ENCODE measurements around the gene S100A3. TPM values are rescaled to one million over a fixed set of nuclear protein-coding genes. Genes with fewer than 3 reads are reported as not detected.

S100A3 gene
- polyA plus RNA-seq, 1 donor (not counting 4 experiments of a cell fraction or from before 2014, with no cell fraction given), result 15.1 TPM

- H4K20me1 ChIP-seq (ENCODE audit: control insufficient read depth, extremely low read depth, insufficient read depth, low read length), result peaks cover 8% of the 10 kb centered on the region
- peaks cover 63% of the 10 kb centered on the region for H3K4me1 ChIP-seq (ENCODE audit: control insufficient read depth, extremely low read depth, insufficient read depth, low read length)
- peaks cover 16% of the 10 kb centered on the region for H3K79me2 ChIP-seq (ENCODE audit: control insufficient read depth, insufficient read depth, low read length)
- TF ChIP-seq EZH2 (IDR thresholded peaks at IDR 0.05; ENCODE audit: low read length) (no peak), CTCF (optimal IDR thresholded peaks at IDR 0.05 in 1 of 3, IDR thresholded peaks at IDR 0.05 in 1 of 3, conservative IDR thresholded peaks at IDR 0.05 in 1 of 3; ENCODE audit: extremely low read depth in 1 of 3, insufficient read depth in 2 of 3, low read length in 3 of 3) (peak in 1 of 3 experiments; percentile 8)
- peak within 1 kb of the TSS; percentile 100 for H3K4me2 ChIP-seq (ENCODE audit: control insufficient read depth, extremely low read depth, insufficient read depth, low read depth, low read length)
- H3K36me3 ChIP-seq (ENCODE audit: control insufficient read depth in 2 of 2, extremely low read depth in 1 of 2, insufficient read depth in 2 of 2, low read length in 2 of 2), result peaks cover 2 to 15% of the 10 kb centered on the region in 2 experiments
- H3K27me3 ChIP-seq (ENCODE audit: control insufficient read depth, extremely low read depth, insufficient read depth, low read length), result no peaks in the 10 kb centered on the region
- H3K4me3 ChIP-seq (ENCODE audit: control insufficient read depth in 2 of 3, extremely low read depth in 1 of 3, insufficient read depth in 2 of 3, low read depth in 1 of 3, low read length in 3 of 3), result peak within 1 kb of the TSS; percentile 64 to 100 (median 95)
- H2AFZ ChIP-seq (ENCODE audit: control insufficient read depth, low read length), result peak within 1 kb of the TSS; percentile 54
- FAIRE-seq (peak; percentile 20), DNase-seq (ENCODE audit: low read depth, low spot score) (peak; percentile 59)
- H3K9ac ChIP-seq (ENCODE audit: control insufficient read depth, extremely low read depth, insufficient read depth, low read length), result peak within 1 kb of the TSS; percentile 99
- dilution Hi-C loops (cut with MboI; ENCODE audit: extremely low pct_ligation_motif_present, low sequenced_read_pairs), result no loop called here
- H3K9me3 ChIP-seq (ENCODE audit: control insufficient read depth, low read depth, low read length), result no peaks in the 10 kb centered on the region
- H3K27ac ChIP-seq (ENCODE audit: control insufficient read depth, insufficient read depth, low read length), result peak within 1 kb of the TSS; percentile 99
- no peaks in the 10 kb centered on the region for H3K9me1 ChIP-seq (ENCODE audit: control insufficient read depth, extremely low read depth, insufficient read depth, low read length)
Measured at GRCh38 chr1:153535242-153536011, 13.6 kb downstream of the S100A3 start, which contains the start of gene S100A6. S100A6 (minus strand) TSS chr1:153535991; CDS start chr1:153535339, 652 bp downstream.

GRCh38 chr1:153534925-153535241 is 14.2 kb downstream of the S100A3 start:
- peaks cover 60% of the 10 kb centered on the region for H3K4me1 ChIP-seq (ENCODE audit: control insufficient read depth, extremely low read depth, insufficient read depth, low read length)
- dilution Hi-C loops (cut with MboI; ENCODE audit: extremely low pct_ligation_motif_present, low sequenced_read_pairs), result no loop called here
- no peaks in the 10 kb centered on the region for H3K9me1 ChIP-seq (ENCODE audit: control insufficient read depth, extremely low read depth, insufficient read depth, low read length)
- no peak for TF ChIP-seq CTCF (optimal IDR thresholded peaks at IDR 0.05 in 1 of 3, IDR thresholded peaks at IDR 0.05 in 1 of 3, conservative IDR thresholded peaks at IDR 0.05 in 1 of 3; ENCODE audit: extremely low read depth in 1 of 3, insufficient read depth in 2 of 3, low read length in 3 of 3)
- TF ChIP-seq EZH2 (IDR thresholded peaks at IDR 0.05; ENCODE audit: low read length), result no peak
- peak overlapping the region; percentile 64 to 100 (median 95) for H3K4me3 ChIP-seq (ENCODE audit: control insufficient read depth in 2 of 3, extremely low read depth in 1 of 3, insufficient read depth in 2 of 3, low read depth in 1 of 3, low read length in 3 of 3)
- H3K27me3 ChIP-seq (ENCODE audit: control insufficient read depth, extremely low read depth, insufficient read depth, low read length), result no peaks in the 10 kb centered on the region
- peak overlapping the region; percentile 99 for H3K9ac ChIP-seq (ENCODE audit: control insufficient read depth, extremely low read depth, insufficient read depth, low read length)
- H2AFZ ChIP-seq (ENCODE audit: control insufficient read depth, low read length), result no peak overlapping the region
- H3K4me2 ChIP-seq (ENCODE audit: control insufficient read depth, extremely low read depth, insufficient read depth, low read depth, low read length), result peak overlapping the region; percentile 100
- DNase-seq (ENCODE audit: low read depth, low spot score) (no peak), FAIRE-seq (no peak)
- H3K27ac ChIP-seq (ENCODE audit: control insufficient read depth, insufficient read depth, low read length), result peak overlapping the region; percentile 99
- H3K9me3 ChIP-seq (ENCODE audit: control insufficient read depth, low read depth, low read length), result no peaks in the 10 kb centered on the region
- H3K36me3 ChIP-seq (ENCODE audit: control insufficient read depth in 2 of 2, extremely low read depth in 1 of 2, insufficient read depth in 2 of 2, low read length in 2 of 2), result peaks cover 2 to 15% of the 10 kb centered on the region in 2 experiments
- H4K20me1 ChIP-seq (ENCODE audit: control insufficient read depth, extremely low read depth, insufficient read depth, low read length), result peaks cover 8% of the 10 kb centered on the region
- peaks cover 16% of the 10 kb centered on the region for H3K79me2 ChIP-seq (ENCODE audit: control insufficient read depth, insufficient read depth, low read length)
